OCI-LY1 (cell line): ENCODE measurements around the gene CFL1.

ENCODE experiments used
- H2AFZ ChIP-seq: fragments of 200-600 bp; sonication (generic), shearing (Covaris generic); 2 replicates; pipeline ENCODE4 v1.6.0; 2014; ENCODE audit warnings: antibody characterized with exemption, mild to moderate bottlenecking, low read length
- H3F3A ChIP-seq: fragments of 200-600 bp; sonication (generic), shearing (Covaris generic); 2 replicates; pipeline ENCODE4 v1.6.0; 2014; ENCODE audit warnings: mild to moderate bottlenecking, antibody characterized with exemption, low read length, moderate library complexity; ENCODE audit not compliant: insufficient read depth
- H3K27ac ChIP-seq: fragments of 200-600 bp; sonication (generic); 2 replicates; pipeline ENCODE4 v1.5.1; 2014; ENCODE audit warnings: low read length, mixed run types, mild to moderate bottlenecking, low read depth; ENCODE audit not compliant: poor library complexity, severe bottlenecking
- H3K27me3 ChIP-seq: fragments of 200-600 bp; sonication (generic); 2 replicates; pipeline ENCODE4 v1.6.0; 2014; ENCODE audit warnings: antibody characterized with exemption, mild to moderate bottlenecking, low read length, moderate library complexity; ENCODE audit not compliant: insufficient read depth
- H3K36me3 ChIP-seq: fragments of 200-600 bp; sonication (generic); 2 replicates; pipeline ENCODE4 v1.6.1; 2014; ENCODE audit warnings: mild to moderate bottlenecking, antibody characterized with exemption, low read length, moderate library complexity, mixed read lengths; ENCODE audit not compliant: insufficient read depth
- H3K4me1 ChIP-seq: fragments of 200-600 bp; sonication (generic); 2 replicates; pipeline ENCODE4 v1.5.1; 2014; ENCODE audit warnings: mild to moderate bottlenecking, low read length, moderate library complexity; ENCODE audit not compliant: insufficient read depth, severe bottlenecking
- H3K4me2 ChIP-seq: fragments of 200-600 bp; sonication (generic), shearing (Covaris generic); 2 replicates; pipeline ENCODE4 v1.6.1; 2014; ENCODE audit warnings: low read length
- H3K4me3 ChIP-seq: fragments of 200-600 bp; sonication (generic); 2 replicates; pipeline ENCODE4 v1.5.1; 2014; ENCODE audit warnings: low read length, low read depth, mild to moderate bottlenecking, mixed read lengths; ENCODE audit not compliant: poor library complexity, severe bottlenecking
- H3K79me2 ChIP-seq: fragments of 200-600 bp; shearing (Covaris generic); 2 replicates; pipeline ENCODE4 v1.6.1; 2016; ENCODE audit warnings: mixed run types, low read length, mixed read lengths; ENCODE audit not compliant: insufficient read depth
- H3K9ac ChIP-seq: fragments of 200-600 bp; sonication (generic), shearing (Covaris generic); 2 replicates; pipeline ENCODE4 v1.6.1; 2014; ENCODE audit warnings: mild to moderate bottlenecking, low read length, mixed read lengths
- H3K9me2 ChIP-seq: fragments of 200-600 bp; sonication (generic), shearing (Covaris generic); 2 replicates; pipeline ENCODE4 v1.6.1; 2014; ENCODE audit warnings: low read depth, mild to moderate bottlenecking, low read length, mixed read lengths
- H3K9me3 ChIP-seq: fragments of 200-600 bp; shearing (Covaris generic); 2 replicates; pipeline ENCODE4 v1.6.1; 2014; ENCODE audit warnings: low read length, mixed read lengths
- H4K20me1 ChIP-seq: fragments of 200-600 bp; sonication (generic), shearing (Covaris generic); 2 replicates; pipeline ENCODE4 v1.6.0; 2016; ENCODE audit warnings: mild to moderate bottlenecking, low read length; ENCODE audit not compliant: insufficient read depth
- CTCF ChIP-seq: fragments of 200-600 bp; sonication (generic), shearing (Covaris generic); IDR thresholded peaks from 2 replicates; pipeline ENCODE4 v1.5.1; 2017; ENCODE audit warnings: mild to moderate bottlenecking, antibody characterized with exemption, low read length, moderate library complexity, mixed read lengths
- EZH2 ChIP-seq: fragments of 200-600 bp; sonication (generic), shearing (Covaris generic); IDR thresholded peaks from 2 replicates; pipeline ENCODE4 v1.8.0; 2017; ENCODE audit warnings: borderline replicate concordance, mixed run types, mild to moderate bottlenecking, antibody characterized with exemption, low read length, moderate library complexity, mixed read lengths

Gene CFL1

GRCh38 chr11:65806979-65807378 lies 51.0 kb downstream of the CFL1 start:
- no peak overlapping the region for H3K4me3 ChIP-seq
- no peaks in the 10 kb centered on the region for H3K4me1 ChIP-seq
- no peaks in the 10 kb centered on the region for H3K36me3 ChIP-seq
- H3K27me3 ChIP-seq = peaks cover 12% of the 10 kb centered on the region; the same call in 1 of the 2 replicates
- no peaks in the 10 kb centered on the region for H3K9me2 ChIP-seq
- no peaks in the 10 kb centered on the region for H3K9me3 ChIP-seq
- no peak overlapping the region for H3K9ac ChIP-seq
- H3K4me2 ChIP-seq = no peak overlapping the region
- no peaks in the 10 kb centered on the region for H4K20me1 ChIP-seq
- no peak overlapping the region for H3K27ac ChIP-seq
- no peaks in the 10 kb centered on the region for H3K79me2 ChIP-seq
- no peaks in the 10 kb centered on the region for H3F3A ChIP-seq
- H2AFZ ChIP-seq = no peak overlapping the region
- TF ChIP-seq CTCF (no peak), EZH2 (no peak)
